Measurements from ENCODE around the gene PSAT1.

DNA sequence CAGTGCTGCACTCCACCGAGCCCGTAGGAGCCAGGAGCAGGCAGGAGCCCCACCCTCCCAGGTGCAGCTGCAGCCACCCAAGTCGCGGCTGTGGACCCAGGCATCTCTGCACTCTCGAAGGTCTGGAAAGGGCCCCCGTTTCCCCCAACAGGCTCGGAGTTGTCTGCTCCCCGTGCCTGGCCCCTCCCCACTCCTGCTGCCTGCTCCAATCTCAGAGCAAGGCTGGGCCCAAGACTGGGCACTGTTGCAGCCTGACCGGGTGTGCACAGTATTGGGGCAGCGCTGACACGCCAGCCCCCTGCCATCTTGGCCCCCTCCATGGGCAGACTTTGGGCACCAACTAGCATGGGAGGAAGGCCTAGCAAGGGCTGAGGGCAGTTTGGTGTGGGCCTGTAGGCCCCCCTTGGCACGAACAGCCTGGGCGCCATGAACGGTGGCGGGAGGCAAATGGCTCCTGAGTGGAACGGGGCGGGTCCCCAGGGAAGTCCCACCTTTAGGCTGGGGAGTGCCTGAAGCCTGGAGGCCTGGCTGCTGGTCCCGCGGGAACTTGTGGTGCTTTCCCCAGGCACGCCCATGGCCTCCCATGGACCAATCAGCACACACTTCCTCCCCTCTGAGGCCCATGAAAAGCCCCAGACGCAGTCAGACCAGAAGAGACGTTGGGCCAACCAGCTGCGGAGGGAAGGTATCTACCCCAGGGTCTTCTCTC lies 60.4 kb downstream of the PSAT1 start:
- TF ChIP-seq, protein P1, sequence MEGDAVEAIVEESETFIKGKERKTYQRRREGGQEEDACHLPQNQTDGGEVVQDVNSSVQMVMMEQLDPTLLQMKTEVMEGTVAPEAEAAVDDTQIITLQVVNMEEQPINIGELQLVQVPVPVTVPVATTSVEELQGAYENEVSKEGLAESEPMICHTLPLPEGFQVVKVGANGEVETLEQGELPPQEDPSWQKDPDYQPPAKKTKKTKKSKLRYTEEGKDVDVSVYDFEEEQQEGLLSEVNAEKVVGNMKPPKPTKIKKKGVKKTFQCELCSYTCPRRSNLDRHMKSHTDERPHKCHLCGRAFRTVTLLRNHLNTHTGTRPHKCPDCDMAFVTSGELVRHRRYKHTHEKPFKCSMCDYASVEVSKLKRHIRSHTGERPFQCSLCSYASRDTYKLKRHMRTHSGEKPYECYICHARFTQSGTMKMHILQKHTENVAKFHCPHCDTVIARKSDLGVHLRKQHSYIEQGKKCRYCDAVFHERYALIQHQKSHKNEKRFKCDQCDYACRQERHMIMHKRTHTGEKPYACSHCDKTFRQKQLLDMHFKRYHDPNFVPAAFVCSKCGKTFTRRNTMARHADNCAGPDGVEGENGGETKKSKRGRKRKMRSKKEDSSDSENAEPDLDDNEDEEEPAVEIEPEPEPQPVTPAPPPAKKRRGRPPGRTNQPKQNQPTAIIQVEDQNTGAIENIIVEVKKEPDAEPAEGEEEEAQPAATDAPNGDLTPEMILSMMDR (conservative IDR thresholded peaks at IDR 0.05): no peak
- TF ChIP-seq ZFX (IDR thresholded peaks at IDR 0.05): no peak

Measured in C4-2B (cell line).